Sigmoid colon (tissue), 4 donors: Measurements from ENCODE around the gene PCDHA1.

Experiments used
- CTCF ChIP-seq, 4 experiments: fragments of 450-650 bp in 3 of 4; fragments of 200-600 bp in 1 of 4; IDR thresholded peaks; one replicate each; pipeline ENCODE4 v1.5.1; 2016 to 2019; ENCODE audit warnings: antibody characterized with exemption in 4 of 4, mild to moderate bottlenecking in 3 of 4, moderate library complexity in 2 of 4
- POLR2A ChIP-seq, 2 donors: fragments of 450-650 bp; IDR thresholded peaks; one replicate each; pipeline ENCODE4 v1.6.1; 2016; ENCODE audit warnings: antibody characterized with exemption in 2 of 2, mild to moderate bottlenecking in 2 of 2, moderate library complexity in 2 of 2
- POLR2AphosphoS5 ChIP-seq, 4 donors: sonication (generic); formaldehyde crosslinking; IDR thresholded peaks; one replicate each; pipeline ENCODE4 v1.6.1; 2017; ENCODE audit warnings: antibody characterized with exemption in 4 of 4

GRCh38 chr5:140822281-140822629 is 36.3 kb downstream of the PCDHA1 start:
- TF ChIP-seq CTCF (IDR thresholded peaks at IDR 0.05) (no peak), POLR2A (IDR thresholded peaks at IDR 0.05) (no peak), POLR2AphosphoS5 (IDR thresholded peaks at IDR 0.05) (no peak)
